H1 (cell line): ENCODE measurements around the gene CDKL4. TPM values are rescaled to one million over a fixed set of nuclear protein-coding genes. Genes with fewer than 3 reads are reported as not detected.

Experiments used
- CTCF ChIA-PET: fragments of 300-600 bp; sonication (Branson Sonifier 250); formaldehyde crosslinking; loops from one replicate; lab custom pipeline; 2021; ENCODE audit not compliant: partially characterized antibody; lab: Charles Lee
- POLR2A ChIA-PET: fragments of 300-600 bp; sonication (Branson Sonifier 250); formaldehyde crosslinking; loops from one replicate; lab custom pipeline; 2021; ENCODE audit warnings: inconsistent platforms; ENCODE audit not compliant: partially characterized antibody; lab: Charles Lee
- DNase-seq, 2 experiments: peaks; one replicate each; pipeline versions ENCODE4 v3.0.0 to v3.0.0-alpha.2; 2010 to 2022; ENCODE audit warnings: low spot score in 2 of 2, low read depth in 1 of 2, mixed read lengths in 1 of 2
- FAIRE-seq: peaks from 2 replicates; lab custom pipeline; 2011; peaks lifted over from hg19 to GRCh38; lab: Jason Lieb, UNC
- H2AFZ ChIP-seq: 2 replicates; pipeline ENCODE4 v1.8.1; 2012; ENCODE audit warnings: low read length, inconsistent platforms
- H2AK5ac ChIP-seq: 2 replicates; pipeline ENCODE4 v1.6.1; 2013; ENCODE audit warnings: low read depth, low read length
- H2BK120ac ChIP-seq: replicated peaks from 2 replicates; pipeline ENCODE3; 2013; ENCODE audit warnings: low read depth, low read length, inconsistent platforms
- H2BK12ac ChIP-seq: 2 replicates; pipeline ENCODE4 v1.6.1; 2013; ENCODE audit warnings: low read depth, low read length
- H2BK15ac ChIP-seq: 2 replicates; pipeline ENCODE4 v1.6.1; 2013; ENCODE audit warnings: low read length
- H2BK20ac ChIP-seq: 2 replicates; pipeline ENCODE4 v1.6.1; 2013; ENCODE audit warnings: low read length
- H2BK5ac ChIP-seq: 2 replicates; pipeline ENCODE4 v1.6.1; 2013; ENCODE audit warnings: low read depth, low read length
- H3K14ac ChIP-seq: 2 replicates; pipeline ENCODE4 v1.6.1; 2013; ENCODE audit warnings: inconsistent platforms; ENCODE audit not compliant: insufficient read length
- H3K18ac ChIP-seq: 2 replicates; pipeline ENCODE4 v1.6.1; 2013; ENCODE audit warnings: low read length; ENCODE audit errors: extremely low read depth
- H3K23ac ChIP-seq: 2 replicates; pipeline ENCODE4 v1.6.1; 2013; ENCODE audit warnings: inconsistent platforms; ENCODE audit not compliant: insufficient read length
- H3K23me2 ChIP-seq: 2 replicates; pipeline ENCODE4 v1.6.1; 2013; ENCODE audit warnings: low read depth, low read length
- H3K27ac ChIP-seq: 2 replicates; pipeline ENCODE4 v1.6.1; 2011; ENCODE audit warnings: low read depth, low read length, inconsistent platforms
- H3K27me3 ChIP-seq, 4 experiments: replicated peaks in 1 of 4; 1 replicate in 1 of 4; 2 replicates in 3 of 4; pipeline versions ENCODE4 v1.6.1 to v1.8.1; 2011 to 2013; ENCODE audit warnings: low read length in 3 of 4, mild to moderate bottlenecking in 3 of 4, inconsistent platforms in 2 of 4, mixed read lengths in 2 of 4, moderate library complexity in 1 of 4; ENCODE audit not compliant: control insufficient read depth in 3 of 4, insufficient read depth in 3 of 4; ENCODE audit errors: extremely low read depth in 1 of 4
- H3K36me3 ChIP-seq, 4 experiments: 2 replicates each; pipeline versions ENCODE4 v1.6.1 to v1.8.1; 2011 to 2013; ENCODE audit warnings: mild to moderate bottlenecking in 4 of 4, low read length in 3 of 4, moderate library complexity in 2 of 4, control low read depth in 1 of 4, inconsistent platforms in 1 of 4; ENCODE audit not compliant: insufficient read depth in 4 of 4, control insufficient read depth in 2 of 4
- H3K4ac ChIP-seq: replicated peaks from 2 replicates; pipeline ENCODE3; 2013; ENCODE audit warnings: low read length, low read depth, mixed read lengths, inconsistent platforms; ENCODE audit not compliant: insufficient read length
- H3K4me1 ChIP-seq, 4 experiments: replicated peaks in 1 of 4; 1 replicate in 1 of 4; 2 replicates in 3 of 4; pipeline versions ENCODE4 v1.6.1 to v1.8.1; 2011 to 2013; ENCODE audit warnings: low read length in 3 of 4, inconsistent platforms in 2 of 4, mixed read lengths in 1 of 4; ENCODE audit not compliant: insufficient read depth in 4 of 4, control insufficient read depth in 3 of 4
- H3K4me2 ChIP-seq, 2 experiments: 2 replicates each; pipeline versions ENCODE4 v1.6.1 to v1.8.1; 2011 to 2013; ENCODE audit warnings: low read depth in 2 of 2, low read length in 2 of 2, control low read depth in 1 of 2, inconsistent platforms in 1 of 2, mild to moderate bottlenecking in 1 of 2; ENCODE audit not compliant: insufficient read depth in 1 of 2
- H3K4me3 ChIP-seq, 4 experiments: fragments of 200-600, 300-600 bp in 1 of 4; sonication (generic), shearing (Covaris generic), sonication (Bioruptor Twin) in 1 of 4; 2 replicates each; pipeline versions ENCODE4 v1.5.1 to v1.8.1; 2011 to 2016; ENCODE audit warnings: low read length in 4 of 4, low read depth in 3 of 4, control low read depth in 2 of 4, inconsistent platforms in 2 of 4, mild to moderate bottlenecking in 2 of 4, mixed read lengths in 1 of 4, moderate library complexity in 1 of 4; ENCODE audit not compliant: insufficient read depth in 2 of 4; ENCODE audit errors: extremely low read depth in 1 of 4
- H3K56ac ChIP-seq: replicated peaks from 2 replicates; pipeline ENCODE3; 2013; ENCODE audit warnings: low read depth, mild to moderate bottlenecking, mixed read lengths, low read length, inconsistent platforms; ENCODE audit not compliant: insufficient read length
- H3K79me1 ChIP-seq: 2 replicates; pipeline ENCODE4 v1.6.1; 2013; ENCODE audit warnings: low read depth, low read length, control low read depth
- H3K79me2 ChIP-seq, 2 experiments: 2 replicates each; pipeline versions ENCODE4 v1.6.1 to v1.8.1; 2012 to 2013; ENCODE audit warnings: low read length in 2 of 2, mild to moderate bottlenecking in 2 of 2, inconsistent platforms in 1 of 2; ENCODE audit not compliant: insufficient read depth in 2 of 2, control insufficient read depth in 1 of 2
- H3K9ac ChIP-seq, 4 experiments: replicated peaks in 1 of 4; 1 replicate in 1 of 4; 2 replicates in 3 of 4; pipeline versions ENCODE4 v1.6.1 to v1.8.1; 2011 to 2013; ENCODE audit warnings: low read depth in 3 of 4, low read length in 3 of 4, control low read depth in 2 of 4, mild to moderate bottlenecking in 2 of 4, moderate library complexity in 2 of 4, inconsistent platforms in 1 of 4; ENCODE audit errors: extremely low read depth in 1 of 4
- H3K9me3 ChIP-seq, 2 experiments: 2 replicates each; pipeline versions ENCODE4 v1.6.1 to v1.8.1; 2012 to 2013; ENCODE audit warnings: mild to moderate bottlenecking in 2 of 2, moderate library complexity in 2 of 2, control low read depth in 1 of 2, inconsistent platforms in 1 of 2, low read depth in 1 of 2, low read length in 1 of 2, mixed read lengths in 1 of 2; ENCODE audit not compliant: insufficient read depth in 2 of 2
- H4K20me1 ChIP-seq, 2 experiments: replicated peaks in 1 of 2; 2 replicates each; pipeline versions ENCODE3 to v1.8.1; 2011 to 2013; ENCODE audit warnings: inconsistent platforms in 2 of 2, low read length in 2 of 2, mild to moderate bottlenecking in 1 of 2; ENCODE audit not compliant: insufficient read depth in 2 of 2, control insufficient read depth in 1 of 2
- H4K5ac ChIP-seq: 2 replicates; pipeline ENCODE4 v1.6.1; 2013; ENCODE audit warnings: low read length, low read depth, mixed read lengths, inconsistent platforms; ENCODE audit not compliant: insufficient read length
- H4K8ac ChIP-seq: 2 replicates; pipeline ENCODE4 v1.8.0; 2013; ENCODE audit warnings: mild to moderate bottlenecking, moderate library complexity, low read length, inconsistent platforms; ENCODE audit not compliant: insufficient read depth; ENCODE audit errors: extremely low read depth
- H4K91ac ChIP-seq: replicated peaks from 2 replicates; pipeline ENCODE3; 2013; ENCODE audit warnings: low read length, mixed read lengths, inconsistent platforms; ENCODE audit not compliant: insufficient read length
- BRCA1 ChIP-seq: IDR thresholded peaks from 2 replicates; pipeline ENCODE4 v1.6.1; 2012; ENCODE audit warnings: low read depth, low read length, improper control_type of control experiment
- CREB1 ChIP-seq: IDR thresholded peaks from 2 replicates; pipeline ENCODE4 v1.6.1; 2012; ENCODE audit warnings: inconsistent platforms
- CTCF ChIP-seq, 3 experiments: IDR thresholded peaks; 1 replicate in 2 of 3; 2 replicates in 1 of 3; pipeline versions ENCODE4 v1.5.1 to v1.6.1; 2011; ENCODE audit warnings: low read length in 3 of 3, mild to moderate bottlenecking in 3 of 3, inconsistent platforms in 2 of 3, low read depth in 1 of 3, moderate library complexity in 1 of 3; ENCODE audit not compliant: insufficient read depth in 1 of 3; ENCODE audit errors: control extremely low read depth in 1 of 3
- GABPA ChIP-seq: IDR thresholded peaks from 2 replicates; pipeline ENCODE4 v1.6.1; 2011; ENCODE audit warnings: mild to moderate bottlenecking, low read length, moderate library complexity, borderline replicate concordance; ENCODE audit not compliant: insufficient read depth
- GTF2F1 ChIP-seq: IDR thresholded peaks from 2 replicates; pipeline ENCODE4 v1.6.1; 2012; ENCODE audit warnings: low read depth, low read length, improper control_type of control experiment, borderline replicate concordance
- HDAC6 ChIP-seq: IDR thresholded peaks from one replicate; pipeline ENCODE4 v1.7.1; 2012; ENCODE audit warnings: low read depth, mild to moderate bottlenecking, inconsistent platforms, low read length, moderate library complexity
- MAX ChIP-seq: IDR thresholded peaks from 2 replicates; pipeline ENCODE4 v1.6.1; 2012; ENCODE audit warnings: inconsistent platforms
- POLR2AphosphoS5 ChIP-seq: IDR thresholded peaks from 2 replicates; pipeline ENCODE4 v1.6.1; 2011; ENCODE audit warnings: low read depth, low read length
- SAP30 ChIP-seq: fragments of 300-600 bp; sonication (generic); IDR thresholded peaks from 2 replicates; pipeline ENCODE4 v1.7.1; 2012; ENCODE audit warnings: low read length, moderate library complexity, mild to moderate bottlenecking, inconsistent platforms; ENCODE audit not compliant: insufficient read depth, insufficient replicate concordance
- SIRT6 ChIP-seq: IDR thresholded peaks from one replicate; pipeline ENCODE4 v1.7.1; 2012; ENCODE audit warnings: low read length, inconsistent platforms
- SP2 ChIP-seq: IDR thresholded peaks from 2 replicates; pipeline ENCODE4 v1.6.1; 2012; ENCODE audit warnings: mild to moderate bottlenecking, low read length, inconsistent platforms
- SP4 ChIP-seq: IDR thresholded peaks from 2 replicates; pipeline ENCODE4 v1.6.1; 2012; ENCODE audit warnings: low read length, inconsistent platforms
- ZNF274 ChIP-seq: IDR thresholded peaks from 2 replicates; pipeline ENCODE4 v1.7.0; 2012; ENCODE audit warnings: low read length, borderline replicate concordance; ENCODE audit errors: extremely low read depth
- polyA plus RNA-seq, 7 experiments: library from polyadenylated mRNA; depleted of rRNA in 3 of 7; stranded (reverse) in 5 of 7; unstranded in 2 of 7; fragments of >200 nt in 5 of 7; fragments of 200-250 nt in 2 of 7; gene quantifications; 1 replicate in 5 of 7; 2 replicates in 1 of 7; 4 replicates in 1 of 7; pipeline versions ENCODE4 v1.2.1 to v1.2.3, GENCODE V29; 2011 to 2013; ENCODE audit warnings: missing spikeins in 2 of 7, mixed read lengths in 2 of 7
- total RNA-seq: library from RNA; stranded (reverse); fragmentation: NEBNext Ultra II Directional; extraction: Animal tissue kit (Norgen Biotek cat#: 25700); gene quantifications from 2 replicates; pipeline ENCODE4 v1.2.1, GENCODE V29; 2021

CDKL4 gene
- total and polyA plus RNA-seq, 2 of the 8 experiments (the other 6 are each of a cell fraction or from before 2014, with no cell fraction given), result not detected

GRCh38 chr2:39232141-39232540, 11.6 kb downstream of the CDKL4 start:
- Histone ChIP-seq H3K4me1 (peaks cover 0 to 5% (median 3%) of the 10 kb centered on the region in 4 experiments; a peak in 4 of 7 replicates), H3K4me2 (no peak overlapping the region), H2AFZ (no peak overlapping the region), H2BK5ac (no peak overlapping the region), H4K20me1 (no peaks in the 10 kb centered on the region), H3K23ac (no peak overlapping the region), H3K27me3 (no peaks in the 10 kb centered on the region), H3K79me2 (no peaks in the 10 kb centered on the region), H4K8ac (no peak overlapping the region), H2BK120ac (peak overlapping the region; percentile 61), H2BK20ac (no peak overlapping the region), H2BK15ac (no peak overlapping the region), H3K23me2 (no peaks in the 10 kb centered on the region), H3K18ac (no peak overlapping the region), H3K4ac (no peak overlapping the region), H3K79me1 (no peaks in the 10 kb centered on the region), H3K9me3 (0 out of 4 replicates have a peak, but pooled peaks cover 0 to under 1% of the 10 kb centered on the region in 2 experiments), H3K4me3 (no peak overlapping the region), H4K5ac (no peak overlapping the region), H2BK12ac (no peak overlapping the region), H3K36me3 (no peaks in the 10 kb centered on the region), H3K27ac (no peak overlapping the region), H3K14ac (no peak overlapping the region), H2AK5ac (no peak overlapping the region), H3K56ac (no peak overlapping the region), H4K91ac (no peak overlapping the region), H3K9ac (no peak overlapping the region)
- DNase-seq, result no peak
- POLR2A ChIA-PET, result no interaction called here
- no peak for FAIRE-seq
- CTCF ChIA-PET, result interaction anchor here (0.7 to 9.1 kb wide), 3 partner anchors 18 to 285 kb away, joined by 3 to 196 read pairs (median 4); no protein-coding TSS in a partner anchor
- no peak for TF ChIP-seq GTF2F1
- TF ChIP-seq SIRT6, result no peak
- no peak for TF ChIP-seq SAP30
- TF ChIP-seq GABPA, result no peak
- no peak for TF ChIP-seq SP2
- TF ChIP-seq MAX, result no peak
- TF ChIP-seq CREB1, result no peak
- TF ChIP-seq POLR2AphosphoS5, result no peak
- TF ChIP-seq HDAC6, result no peak
- TF ChIP-seq SP4, result no peak
- no peak for TF ChIP-seq ZNF274
- no peak for TF ChIP-seq CTCF (IDR thresholded peaks at IDR 0.05; ENCODE audit: control extremely low read depth in 1 of 3, insufficient read depth in 1 of 3, low read depth in 1 of 3, low read length in 3 of 3)
- TF ChIP-seq BRCA1, result no peak
